HG02870 (cell line): ENCODE measurements around the gene VWA2.
A peak's percentile ranks its signal among the peaks of the same experiment; 100 is the strongest.

ENCODE experiments used
- ATAC-seq: cut with Tn5 transposase; IDR thresholded peaks from one replicate; pipeline ENCODE4 v1.9.1; 2021; ENCODE audit warnings: mild to moderate bottlenecking, moderate library complexity; ENCODE audit not compliant: unreplicated experiment

The VWA2 gene, protein sequence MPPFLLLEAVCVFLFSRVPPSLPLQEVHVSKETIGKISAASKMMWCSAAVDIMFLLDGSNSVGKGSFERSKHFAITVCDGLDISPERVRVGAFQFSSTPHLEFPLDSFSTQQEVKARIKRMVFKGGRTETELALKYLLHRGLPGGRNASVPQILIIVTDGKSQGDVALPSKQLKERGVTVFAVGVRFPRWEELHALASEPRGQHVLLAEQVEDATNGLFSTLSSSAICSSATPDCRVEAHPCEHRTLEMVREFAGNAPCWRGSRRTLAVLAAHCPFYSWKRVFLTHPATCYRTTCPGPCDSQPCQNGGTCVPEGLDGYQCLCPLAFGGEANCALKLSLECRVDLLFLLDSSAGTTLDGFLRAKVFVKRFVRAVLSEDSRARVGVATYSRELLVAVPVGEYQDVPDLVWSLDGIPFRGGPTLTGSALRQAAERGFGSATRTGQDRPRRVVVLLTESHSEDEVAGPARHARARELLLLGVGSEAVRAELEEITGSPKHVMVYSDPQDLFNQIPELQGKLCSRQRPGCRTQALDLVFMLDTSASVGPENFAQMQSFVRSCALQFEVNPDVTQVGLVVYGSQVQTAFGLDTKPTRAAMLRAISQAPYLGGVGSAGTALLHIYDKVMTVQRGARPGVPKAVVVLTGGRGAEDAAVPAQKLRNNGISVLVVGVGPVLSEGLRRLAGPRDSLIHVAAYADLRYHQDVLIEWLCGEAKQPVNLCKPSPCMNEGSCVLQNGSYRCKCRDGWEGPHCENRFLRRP

DNA sequence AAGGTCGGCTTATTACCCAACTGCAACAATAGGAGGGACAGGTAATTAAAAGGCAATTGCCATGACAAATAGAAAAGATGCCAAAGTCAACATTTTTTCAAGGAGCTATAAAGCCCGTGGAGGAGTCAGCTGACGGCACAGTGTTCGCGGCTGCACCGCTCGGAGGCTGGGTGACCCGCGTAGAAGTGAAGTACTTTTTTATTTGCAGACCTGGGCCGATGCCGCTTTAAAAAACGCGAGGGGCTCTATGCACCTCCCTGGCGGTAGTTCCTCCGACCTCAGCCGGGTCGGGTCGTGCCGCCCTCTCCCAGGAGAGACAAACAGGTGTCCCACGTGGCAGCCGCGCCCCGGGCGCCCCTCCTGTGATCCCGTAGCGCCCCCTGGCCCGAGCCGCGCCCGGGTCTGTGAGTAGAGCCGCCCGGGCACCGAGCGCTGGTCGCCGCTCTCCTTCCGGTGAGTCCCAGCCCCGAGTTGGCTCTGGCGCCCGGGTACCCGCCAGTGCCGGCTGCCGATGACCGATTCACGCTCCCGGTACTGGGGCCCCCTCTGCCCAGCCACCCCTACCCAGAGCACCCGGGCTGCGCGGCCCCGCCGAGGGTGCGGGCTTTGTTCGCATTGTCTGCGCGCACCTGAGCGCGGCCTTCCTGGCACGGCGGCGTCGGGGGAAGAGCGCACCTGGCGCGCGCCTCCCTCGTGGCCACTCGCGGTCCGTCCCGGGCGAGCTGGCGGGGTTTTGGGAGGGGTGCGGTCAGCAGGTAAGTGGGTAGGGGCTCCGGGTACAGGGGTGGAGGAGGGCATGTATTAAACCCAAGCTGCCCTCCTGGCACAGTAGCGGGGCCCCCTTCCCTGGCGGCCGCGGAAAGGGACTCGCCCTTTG, at the start of gene VWA2:
VWA2 (plus strand) TSS at position 138 of the 877 bp plus-strand sequence. CDS start 9,460 bp downstream, outside the sequence.
- no peak for ATAC-seq

DNA sequence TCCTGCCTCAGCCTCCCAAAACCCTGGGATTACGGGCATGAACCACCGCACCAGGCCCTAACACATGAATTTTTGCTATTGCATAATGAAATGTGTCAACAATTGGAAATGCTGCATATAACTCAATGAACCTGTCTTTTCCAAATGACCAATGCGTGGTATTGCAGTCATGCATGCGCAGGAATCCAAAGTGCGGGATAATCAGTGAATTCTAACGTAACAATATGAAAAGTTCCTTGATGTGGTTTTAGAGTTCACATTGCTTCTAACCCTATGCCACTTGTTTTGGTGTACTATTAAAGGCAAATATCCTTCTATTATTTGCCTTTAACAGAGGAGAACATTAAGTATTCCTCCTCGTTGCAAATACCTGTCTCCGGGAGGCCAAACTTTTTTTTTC, 49.4 kb upstream of the VWA2 start:
- no peak for ATAC-seq

DNA sequence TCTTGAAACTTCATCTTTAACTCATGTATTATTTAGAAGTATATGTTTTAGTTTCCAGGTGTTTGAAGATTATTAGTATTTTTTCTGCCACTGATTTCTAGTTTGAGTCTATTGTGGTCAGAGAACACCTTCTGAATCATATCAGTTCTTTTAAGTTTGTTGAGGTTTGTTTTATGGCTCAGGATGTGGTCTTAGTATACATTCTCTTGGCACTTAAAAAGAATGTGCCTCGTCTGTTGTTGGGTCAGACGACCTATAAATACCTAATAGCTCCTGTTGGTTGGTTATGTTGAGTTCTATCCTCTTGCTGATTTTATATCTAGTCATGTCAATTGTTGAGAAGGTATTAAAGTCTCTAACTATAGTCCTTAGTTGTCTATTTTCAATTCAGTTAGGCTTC, 44.0 kb upstream of the VWA2 start:
- ATAC-seq: peak; percentile 98

DNA sequence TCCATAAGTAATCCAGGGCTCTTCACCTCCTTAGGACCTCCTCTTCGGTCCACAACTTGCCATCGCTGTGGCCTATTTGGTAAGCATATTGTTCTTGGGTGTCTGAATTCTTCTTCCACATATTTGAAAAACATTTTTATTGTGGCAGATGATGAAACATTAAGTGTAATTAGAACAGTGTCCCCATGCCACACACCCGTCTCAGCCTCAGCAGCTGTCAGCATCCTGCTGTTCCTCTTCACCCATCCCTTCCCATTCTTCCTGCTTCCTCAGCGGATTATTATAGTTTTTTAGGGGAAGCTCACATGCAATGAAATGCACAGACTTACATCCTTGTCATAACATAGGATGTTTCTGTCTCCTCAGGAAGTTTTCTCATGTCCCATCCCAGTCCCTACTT, 39.8 kb upstream of the VWA2 start:
- no peak for ATAC-seq

DNA sequence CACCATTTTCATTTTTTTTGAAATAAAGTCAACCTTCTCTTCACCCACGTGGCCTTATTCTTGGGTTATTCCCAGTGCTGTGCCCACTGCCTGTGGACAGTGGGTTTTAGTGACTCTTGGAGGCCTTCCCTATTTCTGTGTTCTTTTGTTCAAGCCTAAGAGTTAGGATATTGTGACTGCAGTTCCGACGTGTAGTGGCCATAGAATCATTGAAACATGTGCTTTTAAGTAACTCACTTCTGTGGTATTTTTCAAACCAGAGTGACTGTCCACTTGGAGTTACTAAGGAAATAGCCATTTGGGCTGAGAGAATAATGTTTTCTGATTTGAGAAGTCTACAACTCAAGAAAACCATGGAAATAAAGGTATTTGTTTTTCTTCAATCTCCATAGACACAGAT, 36.2 kb upstream of the VWA2 start:
- no peak for ATAC-seq

DNA sequence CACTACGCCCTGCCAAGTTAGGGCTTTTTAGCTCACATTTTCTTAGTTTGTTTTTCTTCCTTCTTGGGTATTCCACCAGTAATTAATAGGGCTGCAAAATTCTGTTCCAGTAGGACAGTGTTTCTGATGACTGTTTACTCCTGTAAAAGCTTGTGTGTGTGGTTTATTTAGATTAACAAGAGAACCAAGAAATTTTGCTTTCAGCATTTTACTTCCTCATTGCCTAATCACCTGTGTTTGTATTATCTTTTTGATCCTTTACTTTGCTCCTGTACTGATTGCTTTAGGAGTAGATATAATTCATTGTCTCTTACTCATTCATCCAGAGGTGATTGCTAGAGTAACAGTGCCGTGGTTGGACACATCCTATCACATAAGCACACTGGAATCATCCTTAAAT, 32.2 kb upstream of the VWA2 start:
- ATAC-seq: no peak

DNA sequence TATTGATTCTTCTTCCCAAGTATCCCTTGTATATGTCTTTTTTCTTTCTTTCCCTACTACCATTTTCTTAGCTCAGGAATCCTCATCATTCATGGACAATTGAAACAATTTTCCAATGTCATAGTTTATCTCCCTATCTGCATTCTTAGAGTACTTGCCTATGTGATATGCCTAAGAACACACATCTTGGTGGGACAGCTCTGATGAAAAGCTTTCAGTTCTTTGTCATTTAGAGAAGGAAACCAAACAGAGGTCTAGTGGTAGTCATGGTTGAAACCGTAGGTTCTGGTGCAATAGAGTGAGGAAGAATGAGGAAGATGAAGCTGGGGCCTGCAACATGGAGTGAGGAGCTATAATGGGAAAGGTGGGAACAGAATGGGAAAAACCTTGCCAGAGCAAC, 31.7 kb upstream of the VWA2 start:
- peak; percentile 76 for ATAC-seq

DNA sequence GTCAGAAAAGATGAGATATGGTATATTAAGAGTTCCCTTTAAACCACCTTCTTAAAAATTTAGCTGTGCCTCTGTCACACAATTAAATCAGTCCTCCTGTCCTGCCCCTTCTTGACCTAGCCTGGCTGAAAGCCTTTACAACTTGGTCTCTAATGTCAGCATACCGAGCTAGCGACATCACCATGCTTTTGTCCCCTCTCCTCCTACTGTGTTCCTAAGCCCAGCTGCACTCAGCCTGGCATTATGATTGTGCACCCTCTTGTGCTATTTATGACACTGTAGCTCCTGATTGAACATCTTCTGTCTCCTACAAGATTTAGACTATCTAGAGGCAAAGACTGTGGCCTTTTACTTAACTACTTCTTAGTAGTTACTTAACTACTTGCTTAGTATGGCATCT, 30.7 kb upstream of the VWA2 start:
- no peak for ATAC-seq

DNA sequence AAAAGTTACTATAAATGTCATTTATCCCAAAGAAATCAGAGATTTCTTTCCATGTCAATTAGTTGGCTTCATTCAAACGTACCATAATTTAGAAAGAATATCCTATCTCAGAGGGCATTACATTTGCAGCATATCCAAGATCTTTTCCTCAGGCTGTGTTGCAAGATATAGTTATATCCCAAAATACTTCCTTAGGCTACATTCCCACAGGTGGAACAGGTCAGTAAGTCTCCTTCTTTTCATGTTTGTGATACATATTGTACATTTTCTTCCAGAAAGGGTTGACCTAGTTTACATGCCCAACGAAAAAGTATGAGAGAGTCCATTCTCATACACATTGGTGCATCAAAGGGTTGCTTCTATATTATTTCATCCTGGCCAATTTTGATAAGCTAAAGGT, 26.9 kb upstream of the VWA2 start:
- ATAC-seq: no peak

DNA sequence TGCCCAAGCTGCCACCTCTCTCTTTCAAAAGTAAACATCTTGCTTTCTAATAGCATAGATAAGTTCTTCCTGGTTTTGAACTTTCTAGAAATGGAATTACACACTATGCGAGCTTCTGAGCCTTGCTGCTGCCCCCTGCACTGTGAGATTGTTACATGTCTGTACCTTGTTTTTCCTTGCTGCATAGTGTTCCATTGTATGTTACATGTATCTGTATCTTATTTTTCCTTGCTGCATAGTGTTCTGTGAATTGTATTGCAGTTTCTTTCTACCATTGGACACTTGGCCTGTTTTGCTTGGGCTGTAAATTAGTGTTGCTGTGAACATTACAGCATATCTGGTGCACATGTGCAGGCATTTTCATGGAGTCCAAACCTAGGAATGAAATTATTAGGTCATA, 24.0 kb upstream of the VWA2 start:
- ATAC-seq: no peak

DNA sequence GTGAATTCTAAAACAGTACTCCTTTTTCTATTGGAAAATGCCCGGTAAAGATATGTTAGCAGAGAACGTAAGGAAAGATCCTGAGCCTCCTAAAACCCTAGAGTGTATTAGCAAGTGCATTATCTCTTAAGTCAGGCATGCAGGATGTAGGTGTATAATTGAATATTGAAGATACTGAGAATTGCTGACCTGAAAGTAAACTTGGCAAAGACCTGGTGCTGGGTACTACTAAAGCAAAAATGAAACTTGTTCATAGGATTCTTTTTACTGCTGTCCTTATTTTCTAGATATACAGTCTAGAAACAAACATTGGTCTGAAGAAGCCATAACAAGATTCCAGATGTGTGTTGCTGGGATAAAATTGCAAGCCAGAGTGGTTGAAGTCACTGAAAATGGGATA, 18.8 kb upstream of the VWA2 start:
- no peak for ATAC-seq

DNA sequence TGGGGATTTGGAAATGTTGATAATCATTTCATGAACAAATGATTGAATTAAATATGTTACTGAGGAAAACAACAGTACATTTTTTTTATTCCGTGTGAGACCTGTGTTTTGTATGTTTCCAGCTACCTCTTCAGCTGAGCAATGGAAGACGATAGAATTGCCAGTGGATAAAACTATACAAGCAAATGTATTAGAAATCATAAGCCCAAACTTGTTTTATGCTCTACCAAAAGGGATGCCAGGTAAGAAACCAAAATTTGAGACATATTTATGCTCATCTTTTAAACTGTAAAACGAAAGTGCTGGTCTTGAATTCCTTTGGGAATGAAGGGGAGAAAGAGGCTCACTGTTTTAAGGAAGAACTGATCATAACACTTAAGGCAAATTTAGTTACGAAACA, 17.8 kb upstream of the VWA2 start:
- no peak for ATAC-seq

DNA sequence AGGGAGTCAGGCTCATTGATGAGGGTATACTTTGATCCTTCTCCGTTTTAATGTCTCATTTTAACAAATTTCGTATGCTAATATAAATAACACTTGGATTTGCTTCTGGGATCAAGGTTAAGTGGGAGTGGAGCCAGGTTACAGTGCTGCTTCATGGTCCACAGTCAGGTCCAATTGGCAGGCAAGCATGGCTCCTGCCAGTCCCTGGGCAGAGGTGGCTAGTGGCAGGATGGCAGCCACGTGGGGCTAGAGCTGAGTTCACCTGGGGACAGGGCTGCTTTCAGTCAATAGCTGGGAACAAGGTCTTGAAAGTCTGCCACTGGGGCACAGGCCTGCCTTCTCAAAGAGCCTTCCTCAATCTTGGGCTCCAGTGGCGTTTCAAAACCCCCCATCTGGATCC, 16.0 kb upstream of the VWA2 start:
- no peak for ATAC-seq

DNA sequence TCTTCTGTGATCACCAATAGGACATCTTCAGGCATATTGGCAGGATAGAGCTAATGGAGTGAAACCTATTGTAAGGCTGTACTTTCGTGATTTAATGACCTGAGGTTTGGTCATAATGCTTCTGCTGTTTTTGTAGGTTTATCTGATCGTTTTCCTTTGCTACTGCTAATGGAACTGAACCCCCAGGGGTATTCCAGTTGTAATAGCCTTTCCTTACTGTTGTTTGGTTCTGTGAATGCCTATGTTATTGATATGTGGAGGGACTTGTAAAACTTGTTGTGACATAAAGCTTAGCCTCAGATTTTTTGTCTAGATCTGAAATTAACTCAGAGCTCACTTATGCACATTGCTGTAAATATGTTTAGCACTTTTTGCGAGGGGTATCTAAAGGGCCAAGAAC, 10.9 kb upstream of the VWA2 start:
- ATAC-seq: no peak

DNA sequence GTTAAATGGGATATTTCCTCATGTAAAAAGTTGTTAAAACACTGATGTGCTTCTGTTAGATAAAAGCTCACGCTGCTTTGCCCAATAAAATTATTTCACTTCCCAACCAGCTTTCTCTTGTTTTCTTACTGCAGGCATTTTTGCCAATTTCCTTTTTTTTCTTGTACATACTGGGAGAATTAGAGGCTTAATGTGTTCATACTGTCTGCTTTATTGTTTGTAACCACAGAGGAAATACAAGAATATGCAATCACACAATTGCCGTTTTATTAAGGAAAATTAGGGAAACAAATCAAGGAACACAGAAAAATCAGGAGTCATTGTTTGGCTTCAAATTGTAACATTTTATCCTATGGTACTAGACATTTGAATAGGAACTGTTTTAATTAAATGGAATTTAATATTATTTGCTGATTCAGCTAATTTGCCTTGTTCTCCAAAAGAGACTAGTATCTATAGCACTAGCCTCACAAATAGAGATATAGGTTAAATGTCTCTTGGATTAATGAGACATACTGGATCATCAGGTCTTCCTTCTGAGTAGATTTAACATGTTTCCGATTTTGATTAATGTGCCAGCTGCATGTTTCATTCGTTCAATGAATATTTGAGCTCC, 6.4 kb upstream of the VWA2 start:
- no peak for ATAC-seq

DNA sequence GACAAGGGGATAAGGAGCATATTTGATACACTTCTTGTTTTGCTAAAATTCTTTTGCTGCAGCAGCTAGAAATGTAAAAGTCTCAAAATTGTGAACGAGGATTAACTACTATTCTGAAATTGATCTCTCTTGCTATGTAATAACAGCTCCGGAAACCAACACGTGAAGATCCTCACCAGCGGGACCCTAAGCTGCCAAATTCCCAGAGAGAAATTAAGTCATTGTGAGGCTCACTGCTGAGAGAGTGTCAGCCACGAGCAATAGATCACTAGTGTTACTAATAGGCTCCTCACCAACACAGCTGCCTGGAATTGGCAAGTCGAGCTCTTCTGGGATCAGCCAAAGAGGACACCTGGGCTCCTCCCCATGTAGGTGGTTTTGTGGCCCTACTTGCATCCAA, 5.6 kb upstream of the VWA2 start:
- no peak for ATAC-seq

DNA sequence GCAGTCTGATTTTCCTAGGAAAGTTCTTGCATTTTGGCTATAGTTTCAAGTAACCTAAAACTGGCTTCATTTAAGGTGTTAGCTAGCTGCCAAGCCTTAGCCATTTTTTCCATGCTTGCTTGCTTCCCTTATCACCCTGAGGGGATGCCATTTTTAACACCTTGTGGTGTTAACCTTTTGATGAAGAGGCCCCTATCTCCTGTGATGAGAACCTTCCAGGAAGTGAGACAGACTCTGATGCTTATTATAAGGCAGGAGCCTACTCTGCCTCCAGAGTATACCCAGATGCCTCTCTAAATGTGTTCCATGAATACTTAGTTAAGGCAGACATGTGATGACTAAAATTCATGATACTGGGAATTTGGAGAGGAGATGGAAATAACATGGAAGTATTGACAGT, 4.9 kb upstream of the VWA2 start:
- ATAC-seq: no peak

DNA sequence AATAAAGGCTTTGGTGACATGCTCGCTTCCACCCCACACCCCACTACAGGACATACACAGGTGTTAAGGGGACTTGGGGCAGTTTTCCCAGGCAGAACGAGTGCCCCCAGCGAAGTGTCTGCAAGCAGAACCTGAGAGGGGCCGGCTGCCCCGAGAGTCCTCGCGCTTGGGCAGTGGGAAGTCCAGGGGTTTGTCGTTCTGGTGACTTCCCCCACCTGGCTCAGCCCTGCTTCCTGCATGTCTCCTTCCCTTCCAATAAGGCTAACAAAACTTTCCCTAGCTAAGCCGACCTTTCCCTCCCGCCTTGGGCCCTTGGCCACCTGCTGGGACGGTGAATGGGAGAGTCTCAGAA, 916 bp downstream of the VWA2 start:
- no peak for ATAC-seq

DNA sequence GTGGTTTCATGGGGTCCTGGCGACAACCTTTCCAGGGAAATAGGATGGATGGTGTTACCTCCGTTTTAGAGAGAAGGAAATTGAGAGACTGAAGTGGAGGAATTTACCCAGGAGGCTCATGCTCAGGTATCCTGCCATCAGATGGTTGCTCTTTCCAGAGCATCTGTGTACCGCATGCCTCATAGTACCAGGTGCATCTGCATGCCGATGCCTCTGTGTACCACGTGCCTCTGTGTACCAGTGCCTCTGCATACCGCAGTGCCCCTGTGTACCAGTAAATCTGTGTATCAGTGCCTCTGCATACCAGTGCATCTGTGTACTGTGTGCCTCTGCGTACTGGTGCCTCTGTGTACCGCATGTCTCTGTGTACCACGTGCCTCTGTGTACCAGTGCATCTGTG, 3.2 kb downstream of the VWA2 start:
- no peak for ATAC-seq

DNA sequence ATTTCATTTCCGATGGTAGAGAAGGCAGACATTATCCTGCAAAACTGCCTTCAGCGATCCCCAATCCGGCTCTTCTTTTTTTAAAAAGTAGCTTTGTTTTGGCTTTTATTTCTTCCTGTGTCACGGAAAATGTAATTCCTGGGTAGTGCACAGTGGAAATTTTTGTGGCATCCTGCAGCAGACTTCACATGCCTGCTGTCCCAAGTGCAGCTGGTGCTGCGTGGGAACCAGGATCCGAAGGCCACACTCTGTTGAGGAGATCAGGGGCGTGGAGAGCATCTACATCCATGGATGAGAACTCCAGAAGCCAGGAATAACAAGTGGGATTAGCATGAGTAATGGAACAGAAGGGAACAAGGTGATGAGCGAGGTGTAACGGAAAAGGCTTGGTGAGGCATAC, 4.6 kb downstream of the VWA2 start:
- ATAC-seq: no peak

DNA sequence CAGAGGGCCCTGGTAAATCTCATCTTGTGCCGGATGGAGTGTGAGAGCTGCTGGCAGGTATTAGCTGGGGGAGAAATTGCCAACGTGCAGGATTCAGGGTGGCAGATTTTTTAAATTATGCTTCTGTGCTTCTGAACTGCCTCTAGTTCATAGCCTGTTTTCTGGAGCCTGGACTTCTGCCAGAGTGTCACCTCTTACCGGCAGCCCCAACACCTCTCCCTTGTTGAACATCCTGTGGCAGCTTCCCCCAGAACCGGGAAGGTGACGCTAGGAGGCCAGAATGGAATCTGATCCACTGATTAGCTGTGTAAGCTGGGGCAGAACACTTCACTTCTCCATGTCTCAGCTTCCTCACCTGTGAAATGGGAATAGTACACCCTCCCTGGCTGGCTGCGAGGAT, 5.1 kb downstream of the VWA2 start:
- ATAC-seq: no peak
